Chondrocyte (in vitro differentiated cells): Measurements from ENCODE around the gene MANBA. TPM values are rescaled to one million over a fixed set of nuclear protein-coding genes. Genes with fewer than 3 reads are reported as not detected.

Experiments used
- DNase-seq: peaks from one replicate; pipeline ENCODE4 v3.0.0; 2021; ENCODE audit warnings: mixed read lengths, low spot score
- H3K27ac Mint-ChIP-seq: one replicate; pipeline ENCODE4 v1.8.0; 2021; ENCODE audit warnings: mild to moderate bottlenecking, moderate library complexity, mixed read lengths; ENCODE audit not compliant: unreplicated experiment
- H3K27me3 Mint-ChIP-seq: 2 replicates; pipeline ENCODE4 v1.8.0; 2021; ENCODE audit warnings: low read depth, mixed read lengths
- H3K36me3 Mint-ChIP-seq: 2 replicates; pipeline ENCODE4 v1.8.0; 2021; ENCODE audit warnings: low read depth, mixed read lengths
- H3K4me1 Mint-ChIP-seq: 2 replicates; pipeline ENCODE4 v1.8.0; 2021; ENCODE audit warnings: low read depth, mild to moderate bottlenecking, mixed read lengths
- H3K4me3 Mint-ChIP-seq: one replicate; pipeline ENCODE4 v1.8.0; 2021; ENCODE audit warnings: mild to moderate bottlenecking, moderate library complexity, mixed read lengths; ENCODE audit not compliant: unreplicated experiment
- H3K9me3 Mint-ChIP-seq: 2 replicates; pipeline ENCODE4 v1.8.0; 2021; ENCODE audit warnings: low read depth, mixed read lengths
- CTCF ChIP-seq: fragments of 200-600 bp; sonication (generic); IDR thresholded peaks from 2 replicates; pipeline ENCODE4 v1.5.0; 2021; ENCODE audit warnings: antibody characterized with exemption, mild to moderate bottlenecking, moderate library complexity
- total RNA-seq: library from RNA; stranded (reverse); gene quantifications from 3 replicates; pipeline ENCODE4 v1.2.1, GENCODE V29; 2021

MANBA gene
- total RNA-seq, 1 donor from 2014 or later, result 36.9 TPM

GRCh38 chr4:102631616-102632015, 129.2 kb downstream of the MANBA start:
- no peak overlapping the region for H3K4me3 Mint-ChIP-seq
- H3K27ac Mint-ChIP-seq, result no peak overlapping the region
- DNase-seq, result no peak
- no peaks in the 10 kb centered on the region for H3K9me3 Mint-ChIP-seq
- peaks cover 14% of the 10 kb centered on the region for H3K36me3 Mint-ChIP-seq
- no peak for TF ChIP-seq CTCF
- no peaks in the 10 kb centered on the region for H3K27me3 Mint-ChIP-seq
- H3K4me1 Mint-ChIP-seq, result peaks cover 22% of the 10 kb centered on the region

DNA sequence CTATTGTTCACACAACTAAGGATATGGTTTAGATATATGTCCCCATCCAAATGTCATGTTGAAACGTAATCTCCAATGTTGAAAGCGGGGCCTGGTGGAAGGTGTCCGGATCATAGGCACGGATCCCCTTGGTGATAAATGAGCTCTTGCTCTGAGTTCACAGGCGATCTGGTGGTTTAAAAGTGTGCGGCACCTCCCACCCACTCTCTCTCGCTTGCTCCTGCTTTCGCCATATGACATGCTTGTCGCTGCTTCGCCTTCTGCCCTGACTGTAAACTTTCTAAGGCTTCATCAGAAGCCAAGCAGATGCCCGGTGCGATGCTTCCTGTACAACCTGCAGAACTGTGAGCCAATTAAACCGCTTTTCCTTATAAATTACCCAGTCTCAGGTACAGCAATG, 131.1 kb downstream of the MANBA start:
- no peak overlapping the region for H3K4me3 Mint-ChIP-seq
- no peak for DNase-seq
- H3K4me1 Mint-ChIP-seq, result peaks cover 24% of the 10 kb centered on the region
- H3K36me3 Mint-ChIP-seq, result peaks cover 9% of the 10 kb centered on the region
- no peaks in the 10 kb centered on the region for H3K27me3 Mint-ChIP-seq
- no peak overlapping the region for H3K27ac Mint-ChIP-seq
- H3K9me3 Mint-ChIP-seq, result no peaks in the 10 kb centered on the region
- no peak for TF ChIP-seq CTCF

- H3K36me3 Mint-ChIP-seq, result peaks cover 8% of the 10 kb centered on the region
- H3K4me3 Mint-ChIP-seq, result no peak overlapping the region
- DNase-seq, result no peak
- no peaks in the 10 kb centered on the region for H3K27me3 Mint-ChIP-seq
- no peaks in the 10 kb centered on the region for H3K9me3 Mint-ChIP-seq
- peaks cover 32% of the 10 kb centered on the region for H3K4me1 Mint-ChIP-seq
- TF ChIP-seq CTCF, result no peak
- H3K27ac Mint-ChIP-seq, result peak overlapping the region; percentile 84
Observed at GRCh38 chr4:102627831-102628523, 132.8 kb downstream of the MANBA start.

DNA sequence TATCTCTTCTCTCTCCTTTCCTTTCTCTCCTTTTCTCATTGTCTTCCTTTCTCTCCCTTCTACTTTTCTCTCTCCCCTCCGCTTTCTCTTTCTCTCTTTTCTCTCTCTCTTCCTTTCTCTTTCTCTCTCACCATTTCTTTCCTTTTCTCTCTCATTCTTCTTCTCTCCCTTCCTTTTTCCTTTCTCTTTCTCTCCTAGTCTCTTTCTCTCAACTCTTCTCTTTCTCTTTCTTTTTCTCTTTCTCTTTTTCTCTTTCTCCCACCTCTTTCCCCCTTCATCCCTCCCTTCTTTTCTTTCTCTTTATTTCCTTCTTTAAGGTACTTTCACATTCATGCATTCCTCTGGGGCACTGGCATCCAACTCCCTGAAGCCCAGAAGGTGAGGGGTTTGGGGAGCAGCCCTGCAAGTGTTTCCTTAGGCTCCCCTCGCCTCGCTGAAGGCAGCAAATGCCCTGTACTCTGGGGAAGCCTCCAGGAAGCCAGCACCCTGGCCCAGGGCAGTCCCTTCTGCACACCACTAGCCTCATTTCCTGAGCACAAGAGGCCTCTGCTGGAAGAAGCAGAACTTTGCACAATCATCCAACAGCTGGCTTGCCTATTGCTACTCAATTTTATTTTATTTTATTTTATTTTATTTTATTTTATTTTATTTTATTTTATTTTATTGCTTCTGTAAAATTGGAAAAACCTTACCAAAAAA, 135.4 kb downstream of the MANBA start:
- H3K4me3 Mint-ChIP-seq, result no peak overlapping the region
- peak; percentile 56 for TF ChIP-seq CTCF
- peaks cover 48% of the 10 kb centered on the region for H3K4me1 Mint-ChIP-seq
- H3K36me3 Mint-ChIP-seq, result no peaks in the 10 kb centered on the region
- H3K27ac Mint-ChIP-seq, result no peak overlapping the region
- no peaks in the 10 kb centered on the region for H3K9me3 Mint-ChIP-seq
- no peak for DNase-seq
- H3K27me3 Mint-ChIP-seq, result no peaks in the 10 kb centered on the region

DNA sequence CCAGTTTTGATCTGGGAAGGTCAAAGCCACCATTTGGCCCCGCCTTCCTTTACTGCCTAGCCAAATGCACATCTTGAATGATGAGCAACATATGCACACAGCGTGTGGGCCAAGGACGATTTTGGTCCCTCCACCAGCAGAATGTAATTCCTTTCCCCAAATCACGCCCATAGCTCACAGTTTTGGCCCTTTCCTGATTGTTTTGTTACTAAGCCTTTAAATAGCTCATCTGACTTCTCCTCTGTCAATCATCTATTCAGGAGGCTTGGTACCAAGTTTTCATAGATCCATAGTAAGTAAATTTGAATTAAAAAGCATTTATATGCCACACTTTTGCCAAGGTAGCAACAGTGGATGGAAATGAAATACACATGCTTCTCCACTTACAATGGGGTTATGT, 136.3 kb downstream of the MANBA start:
- Mint-ChIP-seq H3K27ac (no peak overlapping the region), H3K9me3 (no peaks in the 10 kb centered on the region), H3K27me3 (no peaks in the 10 kb centered on the region), H3K4me3 (no peak overlapping the region), H3K36me3 (no peaks in the 10 kb centered on the region), H3K4me1 (peaks cover 48% of the 10 kb centered on the region)
- no peak for DNase-seq
- no peak for TF ChIP-seq CTCF
